HAP-1 (cell line): ENCODE measurements around the gene C11orf91.

ENCODE experiments used
- DNase-seq, 2 experiments: peaks; one replicate each; pipeline ENCODE4 v3.0.0-alpha.2; 2016 to 2020; ENCODE audit warnings: low spot score in 2 of 2
- H3K27me3 ChIP-seq: fragments of 250-450 bp; sonication (Bioruptor Pico); 2 replicates; pipeline ENCODE4 v1.5.1; 2020; ENCODE audit warnings: low read depth, mild to moderate bottlenecking, moderate library complexity
- H3K36me3 ChIP-seq: fragments of 250-450 bp; sonication (Bioruptor Pico); replicated peaks from 2 replicates; pipeline ENCODE4 v1.5.1; 2020; ENCODE audit warnings: mild to moderate bottlenecking
- H3K4me1 ChIP-seq: fragments of 250-450 bp; sonication (Bioruptor Pico); 2 replicates; pipeline ENCODE4 v1.5.1; 2020; ENCODE audit warnings: mild to moderate bottlenecking
- H3K4me3 ChIP-seq: fragments of 250-450 bp; sonication (Bioruptor Pico); 2 replicates; pipeline ENCODE4 v1.5.1; 2020; ENCODE audit warnings: mild to moderate bottlenecking, moderate library complexity
- H3K9me3 ChIP-seq: fragments of 250-450 bp; sonication (Bioruptor Pico); 2 replicates; pipeline ENCODE4 v1.5.1; 2020; ENCODE audit warnings: mild to moderate bottlenecking, moderate library complexity
- in situ Hi-C: fragments of 300-500 bp; cut with MboI; formaldehyde crosslinking; loops from 3 replicates; pipeline ENCODE4 v1.14.3; 2020; ENCODE audit warnings: low sequenced_read_pairs, inconsistent platforms, mixed read lengths

Gene C11orf91

DNA sequence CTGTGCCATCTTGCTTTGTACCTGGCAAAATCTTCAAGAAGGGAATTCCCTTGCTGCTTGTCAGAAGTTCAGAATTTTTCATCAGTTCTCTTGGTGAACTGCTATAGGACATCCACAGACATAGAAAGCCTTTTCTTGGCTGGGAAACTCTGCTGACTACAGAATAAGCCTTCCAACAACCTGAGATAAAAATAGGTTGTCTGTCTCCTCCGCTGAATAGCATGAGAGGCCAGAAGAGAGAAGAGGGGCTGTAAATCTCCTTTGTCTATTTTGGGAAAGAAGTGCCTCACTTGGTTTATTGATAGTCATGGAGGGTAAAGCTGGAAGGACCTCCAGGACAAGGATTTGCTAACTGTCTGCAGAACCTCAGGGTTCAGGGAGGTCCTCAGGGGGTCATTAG, 48.2 kb downstream of the C11orf91 start:
- Histone ChIP-seq H3K27me3 (no peaks in the 10 kb centered on the region), H3K4me1 (no peaks in the 10 kb centered on the region), H3K36me3 (no peaks in the 10 kb centered on the region), H3K9me3 (no peaks in the 10 kb centered on the region), H3K4me3 (no peak overlapping the region)
- no peak for DNase-seq
- in situ Hi-C loops, result no loop called here

DNA sequence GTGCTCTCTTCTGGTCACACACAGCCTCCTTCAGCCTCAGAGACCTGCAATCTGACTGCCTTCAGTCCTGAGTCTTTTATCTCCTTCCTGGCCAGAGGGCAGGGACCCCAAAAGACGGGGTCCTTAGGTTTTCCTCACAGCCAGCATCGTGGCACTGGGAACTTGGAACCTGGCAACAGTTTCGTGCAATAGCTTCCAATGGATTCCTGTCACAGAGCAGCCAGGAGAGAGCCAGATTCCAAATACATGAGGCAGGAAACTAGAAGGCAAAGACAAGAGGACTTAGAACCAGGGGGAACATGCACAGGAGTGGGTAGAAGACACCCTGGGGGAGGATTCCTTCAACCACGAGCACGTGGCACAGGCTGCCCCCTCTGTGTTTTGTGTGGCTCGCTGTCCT, 48.6 kb downstream of the C11orf91 start:
- DNase-seq, result no peak
- H3K27me3 ChIP-seq, result no peaks in the 10 kb centered on the region
- H3K36me3 ChIP-seq, result no peaks in the 10 kb centered on the region
- no peak overlapping the region for H3K4me3 ChIP-seq
- H3K9me3 ChIP-seq, result no peaks in the 10 kb centered on the region
- H3K4me1 ChIP-seq, result no peaks in the 10 kb centered on the region
- in situ Hi-C loops, result no loop called here

DNA sequence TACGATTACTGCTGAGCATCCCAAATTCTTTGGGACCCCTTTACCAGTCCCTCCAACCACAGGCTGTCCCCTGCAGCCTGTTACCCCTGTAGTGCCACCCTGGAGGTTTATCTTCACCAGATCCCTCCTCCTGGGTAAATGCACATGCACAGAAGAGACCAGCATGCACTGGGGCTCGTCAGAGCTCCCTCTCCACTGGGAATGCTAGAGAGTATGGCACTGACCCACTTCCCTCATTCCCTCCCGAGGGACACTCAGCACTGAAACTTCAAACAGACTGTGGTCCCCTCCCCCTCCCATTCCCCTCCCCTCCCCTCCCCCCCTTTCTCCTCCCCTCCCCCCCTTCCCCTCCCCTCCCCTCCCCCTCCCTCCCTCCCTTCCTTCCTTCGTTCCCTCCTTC, 49.1 kb downstream of the C11orf91 start:
- Histone ChIP-seq H3K9me3 (no peaks in the 10 kb centered on the region), H3K4me1 (no peaks in the 10 kb centered on the region), H3K4me3 (no peak overlapping the region), H3K27me3 (no peaks in the 10 kb centered on the region), H3K36me3 (no peaks in the 10 kb centered on the region)
- no peak for DNase-seq
- in situ Hi-C loops, result no loop called here

DNA sequence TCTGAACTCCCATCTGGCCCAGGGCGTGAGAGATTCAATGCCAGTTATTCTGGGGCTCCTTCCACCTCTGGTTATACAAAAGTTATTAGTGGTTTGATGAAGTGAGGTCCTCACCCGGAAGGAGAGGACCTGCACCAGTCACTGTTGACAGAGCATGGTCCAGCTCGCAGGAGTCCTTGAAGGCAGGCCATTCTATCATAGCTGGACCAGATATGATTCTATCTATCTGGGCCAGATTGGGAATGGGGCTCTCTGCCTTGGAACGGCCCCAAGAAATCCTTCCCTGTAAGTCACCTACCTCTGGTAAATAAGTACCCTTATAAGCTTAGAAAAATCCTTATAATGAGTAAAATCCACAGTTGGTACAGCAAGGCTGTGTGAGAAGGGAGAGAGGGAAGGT, 50.7 kb downstream of the C11orf91 start:
- in situ Hi-C loops, result no loop called here
- H3K4me1 ChIP-seq, result no peaks in the 10 kb centered on the region
- no peak overlapping the region for H3K4me3 ChIP-seq
- no peaks in the 10 kb centered on the region for H3K27me3 ChIP-seq
- H3K36me3 ChIP-seq, result no peaks in the 10 kb centered on the region
- no peaks in the 10 kb centered on the region for H3K9me3 ChIP-seq
- no peak for DNase-seq
